Fibroblast of peridontal ligament (primary cell): ENCODE measurements around the gene SLC4A5.

ENCODE experiments used
- DNase-seq: peaks from one replicate; pipeline ENCODE4 v3.0.0-alpha.2; 2010; ENCODE audit errors: extremely low read depth

Gene SLC4A5

DNA sequence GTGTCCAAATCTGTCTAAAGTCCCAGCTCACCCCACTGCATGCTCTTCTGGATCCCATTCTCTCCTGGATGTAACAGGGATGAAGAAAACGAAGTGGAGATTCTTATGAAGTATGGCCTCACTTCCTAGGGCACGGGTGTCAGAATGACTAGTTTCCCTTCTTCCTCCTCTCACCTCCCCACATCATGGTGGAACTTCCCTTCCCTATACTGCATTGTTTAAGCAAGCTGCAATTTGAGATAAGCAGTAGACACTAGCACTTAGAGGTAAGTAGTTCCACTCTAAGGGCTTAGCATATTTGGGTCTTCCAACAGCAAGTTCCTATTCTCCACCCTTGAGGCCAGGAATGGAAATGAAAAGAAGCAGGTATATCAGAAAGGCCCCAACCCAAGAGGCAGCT is 29.7 kb downstream of the SLC4A5 start:
- DNase-seq, result no peak

- DNase-seq, result no peak
These were observed 30.3 kb downstream of the SLC4A5 start for GRCh38 chr2:74312913-74313312.

DNA sequence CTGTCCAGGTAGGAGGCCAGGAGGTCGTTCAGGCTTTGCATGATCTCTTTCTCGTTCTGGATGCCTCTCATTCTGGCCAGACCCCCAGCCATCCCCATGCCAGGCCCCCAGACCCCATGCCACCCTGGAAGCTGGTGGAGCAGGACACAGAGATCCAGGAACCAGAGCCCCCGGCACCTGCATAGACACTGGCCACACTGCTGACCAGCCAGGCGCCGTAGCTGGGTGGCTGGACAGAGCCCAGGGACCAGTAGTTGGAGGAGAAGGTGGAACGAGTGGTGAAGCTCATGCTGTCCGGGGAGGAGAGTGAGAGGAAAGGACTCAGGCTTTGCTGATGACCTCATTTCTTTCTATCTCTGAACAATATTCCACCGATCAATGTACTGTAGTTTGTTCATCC is 35.5 kb downstream of the SLC4A5 start:
- DNase-seq, result no peak

DNA sequence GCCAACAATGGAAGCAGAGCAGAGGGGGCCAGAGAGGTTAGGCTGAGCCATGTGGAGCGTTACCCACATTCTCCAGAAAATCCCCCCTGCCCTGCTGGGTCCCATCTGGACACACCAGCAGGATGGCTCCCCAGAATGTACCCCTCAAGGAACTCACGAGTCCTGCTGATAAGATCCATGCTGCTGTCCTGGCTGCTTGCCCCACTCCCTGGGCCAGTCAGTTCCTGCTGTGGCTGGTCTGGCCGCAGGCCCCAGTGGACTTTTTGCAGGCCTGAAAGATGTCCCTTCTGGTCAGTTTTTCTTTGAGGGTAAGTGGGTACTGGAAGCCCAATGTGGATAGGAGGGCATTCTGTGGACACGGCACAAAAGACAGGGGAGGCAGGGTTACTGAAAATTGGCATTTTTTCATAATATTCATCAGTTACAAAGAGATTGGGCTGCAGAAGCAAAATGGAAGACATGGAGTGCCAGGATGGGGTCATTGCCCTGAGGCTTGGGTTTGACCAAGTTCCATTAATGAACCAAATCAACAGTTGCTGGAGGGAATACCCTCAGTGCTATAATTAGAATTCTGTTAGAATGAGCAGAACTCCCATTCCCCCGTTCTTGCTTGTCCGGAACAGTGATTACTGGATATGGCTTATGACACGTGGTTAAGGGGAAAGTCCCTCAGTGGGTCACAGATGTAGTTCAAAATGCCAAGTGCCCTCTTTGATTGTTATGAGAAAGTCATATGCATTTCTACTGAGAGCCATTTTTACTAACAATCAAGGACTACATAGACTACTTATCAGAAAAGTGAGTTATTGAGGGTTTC is 38.7 kb downstream of the SLC4A5 start:
- DNase-seq, result no peak

GRCh38 chr2:74302865-74303264 is 40.4 kb downstream of the SLC4A5 start:
- no peak for DNase-seq

DNA sequence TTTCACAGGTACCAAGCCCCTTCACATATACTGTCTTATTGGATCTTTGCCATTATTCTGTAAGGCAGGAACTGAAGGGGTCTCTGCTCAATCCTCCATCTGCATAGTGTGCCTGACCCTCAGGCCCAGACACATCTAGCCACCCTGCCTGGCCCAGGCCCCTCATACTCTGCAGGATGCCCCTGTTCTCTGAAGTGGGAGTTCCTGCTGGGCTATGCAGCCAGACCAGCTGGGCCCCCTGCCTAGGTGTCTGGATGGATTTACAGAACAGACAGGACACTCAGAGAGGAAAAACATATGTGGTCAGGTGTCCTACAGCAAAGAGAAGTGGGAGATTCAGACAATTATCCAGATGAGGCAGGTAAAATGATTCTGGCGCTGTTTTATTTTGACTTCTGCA is 42.0 kb downstream of the SLC4A5 start:
- no peak for DNase-seq

- no peak for DNase-seq
These were observed 42.7 kb downstream of the SLC4A5 start for GRCh38 chr2:74300506-74300905.

DNA sequence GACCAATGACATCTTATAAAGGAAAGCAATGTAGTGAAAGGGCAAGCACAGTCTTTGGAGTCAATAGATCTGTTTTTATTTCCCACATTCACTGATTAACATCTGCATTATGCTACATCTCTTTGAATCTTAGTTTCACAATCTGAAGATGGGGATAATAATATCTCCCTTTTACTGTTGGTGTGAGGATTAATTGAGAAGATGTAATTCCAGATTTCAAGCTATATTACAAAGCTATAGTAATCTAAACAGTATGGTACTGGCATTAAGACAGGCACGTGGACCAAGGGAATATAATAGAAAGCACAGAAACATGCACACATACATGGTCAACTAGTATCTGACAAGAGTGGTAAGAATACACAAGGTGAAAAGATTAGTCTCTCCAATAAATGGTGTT is 45.3 kb downstream of the SLC4A5 start:
- DNase-seq, result no peak

DNA sequence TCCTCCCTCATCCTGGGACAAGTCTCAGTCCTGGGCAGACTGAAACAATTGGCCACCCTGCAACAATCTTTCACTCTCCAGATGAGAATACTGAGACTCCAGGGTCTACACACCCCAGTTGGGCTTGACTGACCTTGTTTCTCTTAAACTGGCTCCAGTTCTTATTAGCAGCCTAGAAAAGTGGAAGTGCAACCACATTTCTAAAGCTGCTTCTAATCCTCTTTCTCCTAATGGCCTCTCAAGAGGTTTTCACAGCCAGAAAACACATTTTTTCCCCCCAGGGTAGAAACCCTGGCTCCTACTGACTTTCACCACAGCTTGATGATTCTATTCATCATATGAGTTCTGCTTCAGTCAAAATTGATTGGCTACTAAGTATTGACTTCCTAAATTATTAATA is 45.8 kb downstream of the SLC4A5 start:
- DNase-seq, result no peak

DNA sequence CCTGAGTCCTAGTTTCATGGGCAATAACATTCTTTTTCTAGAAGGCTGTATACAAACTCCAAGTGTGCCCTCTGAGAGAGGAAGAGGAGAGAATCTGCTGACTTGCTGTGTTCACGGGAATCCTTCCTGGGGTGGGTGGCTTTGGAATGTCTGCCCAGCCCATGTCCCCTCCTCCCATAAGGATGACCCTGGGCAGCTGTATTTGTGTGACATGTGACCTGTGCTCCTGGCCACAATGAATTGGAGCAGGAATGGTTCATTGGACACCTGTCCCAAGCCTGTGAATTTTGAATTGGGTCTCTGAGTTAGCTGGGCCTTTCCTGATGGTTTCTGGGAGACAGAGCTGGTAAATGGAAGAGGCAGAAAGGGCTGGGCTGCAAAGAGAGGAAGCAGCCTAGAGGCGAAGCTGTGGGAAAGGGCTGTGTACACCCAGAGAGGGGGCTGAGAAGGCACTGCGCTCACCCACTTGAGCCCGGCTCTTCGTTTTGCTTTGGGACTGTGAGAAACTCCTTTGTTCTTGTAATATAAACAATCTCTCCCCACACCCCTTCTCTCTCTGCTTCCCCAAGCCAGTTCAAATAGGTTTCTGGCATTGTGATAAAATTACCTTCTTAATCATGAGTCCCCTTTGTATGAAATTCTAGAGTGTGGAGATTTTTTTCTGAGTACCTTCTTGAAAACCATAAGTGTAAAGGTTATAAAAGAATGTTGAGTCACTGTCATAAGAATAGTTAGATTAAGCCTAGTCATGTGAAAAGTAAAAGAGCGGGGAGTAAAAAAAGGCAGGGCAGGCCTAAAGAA is 49.8 kb downstream of the SLC4A5 start:
- DNase-seq, result no peak

GRCh38 chr2:74292751-74293150 is 50.5 kb downstream of the SLC4A5 start:
- no peak for DNase-seq

GRCh38 chr2:74291886-74292621 is 51.2 kb downstream of the SLC4A5 start:
- DNase-seq, result no peak

GRCh38 chr2:74291218-74291544 is 52.0 kb downstream of the SLC4A5 start:
- DNase-seq, result no peak

- no peak for DNase-seq
These were observed 52.6 kb downstream of the SLC4A5 start for GRCh38 chr2:74290466-74291217.

- DNase-seq, result no peak
These were observed 53.1 kb downstream of the SLC4A5 start for GRCh38 chr2:74290066-74290465.

DNA sequence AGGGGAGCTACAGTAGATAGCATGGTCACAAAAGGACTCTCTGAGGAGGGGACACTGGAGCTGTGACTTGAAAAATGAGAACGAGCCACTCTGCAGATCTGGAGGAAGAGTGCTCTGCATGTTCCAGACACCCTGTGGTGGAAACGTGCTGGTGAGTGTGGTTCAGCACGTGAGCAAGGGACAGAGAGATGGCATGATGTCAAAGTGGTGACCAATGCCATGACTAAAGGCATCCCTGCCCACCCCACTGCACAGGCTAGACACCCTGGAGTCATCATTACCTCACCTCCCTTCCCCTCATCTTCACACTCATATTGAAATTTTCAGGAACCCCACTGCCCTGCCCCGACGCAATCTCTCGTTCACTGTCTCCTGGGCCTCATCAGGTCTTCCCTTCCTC is 56.5 kb downstream of the SLC4A5 start:
- DNase-seq, result no peak

DNA sequence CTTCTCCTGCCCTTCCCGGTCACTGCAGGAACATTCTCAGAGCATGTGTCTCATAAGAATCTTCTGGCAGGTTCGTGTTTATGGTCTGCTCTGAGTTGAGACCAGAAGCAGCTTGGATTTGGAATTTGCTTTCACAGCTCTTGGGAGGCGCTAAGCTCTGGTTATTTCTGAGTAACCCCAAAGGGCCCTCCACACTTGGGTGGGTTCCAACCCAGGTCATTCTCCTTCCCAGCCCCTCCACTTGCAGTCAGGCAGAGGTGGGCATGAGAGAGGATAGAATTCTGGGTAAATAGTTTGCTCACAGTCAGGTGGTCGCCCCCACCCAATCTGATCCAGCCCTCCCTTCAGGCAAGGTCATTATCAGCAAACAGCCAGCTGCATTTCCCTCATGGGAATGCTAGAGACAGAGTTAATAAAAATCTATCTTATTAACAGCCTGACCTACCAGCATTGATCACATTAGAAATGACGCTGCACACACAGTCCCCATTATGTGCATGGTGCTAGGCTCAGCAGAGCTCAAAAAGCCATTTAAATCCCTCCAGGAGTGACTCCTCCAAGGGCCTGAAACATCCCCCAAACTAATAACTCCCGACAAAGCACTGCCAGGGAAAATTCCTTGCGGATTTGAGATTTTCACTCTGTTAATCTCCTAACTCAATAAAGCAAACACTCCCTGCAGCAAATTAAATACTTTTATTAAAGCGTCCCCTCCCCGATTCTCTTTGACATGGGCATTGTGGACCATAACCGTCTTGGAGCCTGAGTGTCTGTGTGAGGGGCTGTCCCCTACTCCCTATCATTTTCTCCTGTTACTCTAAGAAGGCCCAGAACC is 61.9 kb downstream of the SLC4A5 start:
- no peak for DNase-seq

DNA sequence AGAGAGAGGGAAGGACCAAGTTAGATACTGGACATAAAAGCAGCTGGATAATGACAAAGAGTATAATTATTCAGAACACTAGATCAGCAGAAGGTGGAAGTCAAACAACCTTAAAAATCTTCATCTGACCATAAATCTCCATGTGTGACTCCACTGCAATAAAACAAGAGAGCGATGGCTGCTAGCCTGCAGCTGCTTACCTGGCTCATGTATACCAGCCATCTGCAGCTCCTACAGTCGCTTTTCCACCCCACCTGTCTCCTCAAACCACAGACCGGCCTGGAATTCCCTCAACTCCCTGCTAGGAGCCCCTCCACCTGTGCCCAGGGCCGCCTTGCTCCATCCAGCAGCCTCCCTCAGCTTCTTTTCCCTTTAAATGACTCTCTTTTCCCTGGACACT is 64.5 kb downstream of the SLC4A5 start:
- no peak for DNase-seq

DNA sequence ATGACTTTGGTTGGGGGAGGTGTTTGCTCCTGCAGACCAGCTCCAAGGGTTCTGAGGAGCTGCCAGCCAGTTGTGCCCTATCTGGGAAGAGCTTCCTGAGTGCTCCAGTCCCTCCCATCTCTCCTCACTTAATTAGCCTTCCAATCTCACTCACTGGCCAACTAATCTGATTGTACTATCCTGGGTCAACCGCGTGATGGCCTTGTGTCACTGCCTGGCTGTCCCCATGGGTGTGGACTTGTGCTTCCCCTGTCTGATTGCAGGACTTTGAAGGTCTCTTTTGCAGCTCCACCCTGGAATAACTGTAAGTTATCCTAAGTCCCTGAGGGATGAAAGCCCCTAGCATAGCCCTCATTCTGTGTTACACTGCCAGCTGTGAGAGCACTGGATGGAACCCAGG is 65.0 kb downstream of the SLC4A5 start:
- no peak for DNase-seq

- no peak for DNase-seq
These were observed 68.0 kb downstream of the SLC4A5 start for GRCh38 chr2:74275228-74275627.

DNA sequence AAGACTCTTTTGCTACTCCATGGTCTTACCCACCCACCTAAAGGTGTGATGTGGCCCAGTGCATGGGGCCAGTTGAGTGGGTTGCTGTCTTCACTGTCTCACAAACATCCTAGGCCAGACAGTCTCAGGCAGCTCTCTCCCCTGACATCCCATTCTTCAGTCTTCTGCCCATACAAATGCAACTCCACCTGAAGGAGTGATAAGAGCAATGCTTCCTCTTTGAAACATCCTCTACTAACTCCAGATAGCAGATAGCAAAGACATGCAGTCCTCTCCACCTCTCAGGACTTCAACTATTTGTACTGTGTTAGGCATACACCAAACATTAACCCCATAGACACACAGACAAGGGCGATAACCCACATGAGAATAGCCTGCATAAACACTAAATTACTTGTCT is 73.5 kb downstream of the SLC4A5 start:
- DNase-seq, result no peak
